Esophagus squamous epithelium (tissue), 5 donors: ENCODE measurements around the gene SCNN1B. TPM values are rescaled to one million over a fixed set of nuclear protein-coding genes. Genes with fewer than 3 reads are reported as not detected.

ENCODE experiments used
- DNase-seq: peaks from one replicate; lab custom pipeline; 2025; lab: John Stamatoyannopoulos, UW
- H3K27ac ChIP-seq, 4 donors: fragments of 200-600 bp; sonication (generic); one replicate each; pipeline ENCODE4 v1.5.1; 2016 to 2019; ENCODE audit warnings: mild to moderate bottlenecking in 1 of 4
- H3K27me3 ChIP-seq, 4 donors: fragments of 200-600 bp; sonication (generic); 1 replicate in 3 of 4; 2 replicates in 1 of 4; pipeline versions ENCODE4 v1.5.1 to v1.6.0; 2017 to 2021; ENCODE audit warnings: antibody characterized with exemption in 1 of 4
- H3K36me3 ChIP-seq, 3 donors: fragments of 200-600 bp; sonication (generic); one replicate each; pipeline ENCODE4 v1.5.1; 2016 to 2019
- H3K4me1 ChIP-seq, 3 donors: fragments of 200-600 bp; sonication (generic); one replicate each; pipeline ENCODE4 v1.5.1; 2017 to 2019
- H3K4me3 ChIP-seq, 4 donors: fragments of 200-600 bp; sonication (generic); 1 replicate in 3 of 4; 2 replicates in 1 of 4; pipeline ENCODE4 v1.5.1; 2016 to 2019; ENCODE audit warnings: mild to moderate bottlenecking in 2 of 4, moderate library complexity in 1 of 4
- H3K9me3 ChIP-seq, 3 donors: fragments of 200-600 bp; sonication (generic); one replicate each; pipeline ENCODE4 v1.5.1; 2016 to 2019
- CTCF ChIP-seq, 6 experiments: fragments of 450-650 bp in 4 of 6; fragments of 200-600 bp in 2 of 6; sonication (generic) in 2 of 6; IDR thresholded peaks; one replicate each; pipeline ENCODE4 v1.5.1; 2016 to 2019; ENCODE audit warnings: antibody characterized with exemption in 6 of 6, mild to moderate bottlenecking in 4 of 6, moderate library complexity in 4 of 6
- POLR2A ChIP-seq, 4 donors: fragments of 450-650 bp; IDR thresholded peaks; one replicate each; pipeline ENCODE4 v1.6.1; 2017; ENCODE audit warnings: antibody characterized with exemption in 4 of 4, mild to moderate bottlenecking in 4 of 4, moderate library complexity in 3 of 4
- WGBS, 2 donors: methylation state at CpG; one replicate each; pipeline ENCODE4 v1.1.5; 2018; 5-methylcytosine and 5-hydroxymethylcytosine counted together
- intact Hi-C: fragments of 100-400 bp; cut with DNase I; formaldehyde crosslinking; loops from one replicate; pipeline ENCODE4 v1.15.0; 2022
- total RNA-seq, 4 donors: library from RNA; depleted of rRNA; stranded (reverse); fragments of >200 nt; gene quantifications; one replicate each; pipeline ENCODE4 v1.1.0, GENCODE V29; 2016
- donor health status: DM: yes; HTN: yes; CAD: no.

SCNN1B gene
- total RNA-seq, 4 donors from 2014 or later = 24.9 to 86.8 (median 36.2) TPM

GRCh38 chr16:23408823-23409298 lies 106.8 kb downstream of the SCNN1B start:
- Histone ChIP-seq H3K4me3 (no peak overlapping the region), H3K4me1 (peaks cover 0 to 3% (median 0%) of the 10 kb centered on the region in 3 donors), H3K27me3 (no peaks in the 10 kb centered on the region), H3K36me3 (peaks cover 0 to 95% (median 29%) of the 10 kb centered on the region in 3 donors), H3K9me3 (no peaks in the 10 kb centered on the region), H3K27ac (peak overlapping the region in 3 of 4 donors; percentile 1 to 9 (median 7))
- intact Hi-C loops = no loop called here
- 72 to 84% methylated on average over 3 to 5 of the region's 7 CpGs for WGBS, 2 donors
- TF ChIP-seq CTCF (IDR thresholded peaks at IDR 0.05) (no peak), POLR2A (IDR thresholded peaks at IDR 0.05) (no peak)
- no peak for DNase-seq

GRCh38 chr16:23409522-23409921 lies 107.4 kb downstream of the SCNN1B start:
- Histone ChIP-seq H3K36me3 (peaks cover 0 to 95% (median 29%) of the 10 kb centered on the region in 3 donors), H3K27ac (peak overlapping the region in 1 of 4 donors; percentile 9), H3K9me3 (no peaks in the 10 kb centered on the region), H3K27me3 (no peaks in the 10 kb centered on the region), H3K4me1 (peaks cover 0 to 3% (median 0%) of the 10 kb centered on the region in 3 donors), H3K4me3 (no peak overlapping the region)
- WGBS, 2 donors = 84 to 92% methylated on average over 2 of the region's 2 CpGs
- no peak for TF ChIP-seq CTCF (IDR thresholded peaks at IDR 0.05)
- no peak for DNase-seq
- intact Hi-C loops = no loop called here

- Histone ChIP-seq H3K4me1 (peaks cover 0 to 3% (median 0%) of the 10 kb centered on the region in 3 donors), H3K27me3 (no peaks in the 10 kb centered on the region), H3K36me3 (peaks cover 0 to 95% (median 26%) of the 10 kb centered on the region in 3 donors), H3K4me3 (no peak overlapping the region), H3K27ac (no peak overlapping the region), H3K9me3 (no peaks in the 10 kb centered on the region)
- intact Hi-C loops = no loop called here
- WGBS, 2 donors = 83 to 93% methylated on average over 4 of the region's 4 CpGs
- no peak for DNase-seq
- TF ChIP-seq CTCF (IDR thresholded peaks at IDR 0.05) (no peak), POLR2A (IDR thresholded peaks at IDR 0.05) (no peak)
Measured at GRCh38 chr16:23410176-23410575, 108.1 kb downstream of the SCNN1B start.

GRCh38 chr16:23414731-23415130 lies 112.6 kb downstream of the SCNN1B start:
- no peak for TF ChIP-seq POLR2A (IDR thresholded peaks at IDR 0.05)
- TF ChIP-seq CTCF (IDR thresholded peaks at IDR 0.05) = no peak
- intact Hi-C loops = no loop called here
- Histone ChIP-seq H3K27me3 (no peaks in the 10 kb centered on the region), H3K36me3 (peaks cover 12 to 100% (median 28%) of the 10 kb centered on the region in 3 donors), H3K4me3 (no peak overlapping the region), H3K9me3 (no peaks in the 10 kb centered on the region), H3K4me1 (no peaks in the 10 kb centered on the region), H3K27ac (no peak overlapping the region)
- DNase-seq = no peak
- WGBS, 2 donors = 83 to 85% methylated on average over 4 to 5 of the region's 6 CpGs

GRCh38 chr16:23416816-23417215 lies 114.7 kb downstream of the SCNN1B start:
- H3K4me1 ChIP-seq = peaks cover 0 to 9% (median 0%) of the 10 kb centered on the region in 3 donors
- intact Hi-C loops = no loop called here
- no peak overlapping the region for H3K4me3 ChIP-seq
- TF ChIP-seq CTCF (IDR thresholded peaks at IDR 0.05) = no peak
- TF ChIP-seq POLR2A (IDR thresholded peaks at IDR 0.05) = no peak
- H3K9me3 ChIP-seq = no peaks in the 10 kb centered on the region
- no peak overlapping the region for H3K27ac ChIP-seq
- H3K27me3 ChIP-seq = no peaks in the 10 kb centered on the region
- no peak for DNase-seq
- WGBS, 2 donors = 97% methylated on average over 7 of the region's 7 CpGs; no CpG with 5 or more reads in 1 of the 2 donors
- peaks cover 12 to 80% (median 16%) of the 10 kb centered on the region in 3 donors for H3K36me3 ChIP-seq
